ENCODE data around the gene LPP. TPM values are rescaled to one million over a fixed set of nuclear protein-coding genes. Genes with fewer than 3 reads are reported as not detected.

The LPP gene
- total and polyA plus RNA-seq, 2 of the 13 experiments (the other 11 are each of a cell fraction or from before 2014, with no cell fraction given): 19.2 to 29.9 TPM

- TF ChIP-seq TBX3 (IDR thresholded peaks at IDR 0.05; ENCODE audit: borderline replicate concordance) (peak; percentile 99), NR2F1 (CRISPR knock-in tag; IDR thresholded peaks at IDR 0.05) (peak in 1 of 2 experiments; percentile 26; a peak in 1 of 4 replicates), ONECUT2 (CRISPR knock-in tag; IDR thresholded peaks at IDR 0.05) (peak; percentile 72), ZBTB34 (CRISPR knock-in tag; IDR thresholded peaks at IDR 0.05) (no peak), PHF8 (CRISPR knock-in tag; IDR thresholded peaks at IDR 0.05) (0 out of 2 replicates have a peak, but pooled peaks have one; percentile 23), ZNF83 (CRISPR knock-in tag; IDR thresholded peaks at IDR 0.05; ENCODE audit: borderline replicate concordance) (no peak), KAT8 (CRISPR knock-in tag; IDR thresholded peaks at IDR 0.05) (peak; percentile 73), RBAK (CRISPR knock-in tag; IDR thresholded peaks at IDR 0.05) (no peak), GLI4 (CRISPR knock-in tag; IDR thresholded peaks at IDR 0.05; ENCODE audit: borderline replicate concordance) (no peak), SOX5 (CRISPR knock-in tag; IDR thresholded peaks at IDR 0.05; ENCODE audit: borderline replicate concordance) (peak; percentile 93), ZC3H13 (CRISPR knock-in tag; IDR thresholded peaks at IDR 0.05) (no peak), FOXA1 (IDR thresholded peaks at IDR 0.05) (peak; percentile 98), FOXA1 (CRISPR knock-in tag; IDR thresholded peaks at IDR 0.05) (peak; percentile 98), ZHX1 (CRISPR knock-in tag; IDR thresholded peaks at IDR 0.05; ENCODE audit: low read depth) (peak; percentile 91), ZNF317 (CRISPR knock-in tag; IDR thresholded peaks at IDR 0.05) (peak; percentile 91)
- TF ChIP-seq, protein P1, sequence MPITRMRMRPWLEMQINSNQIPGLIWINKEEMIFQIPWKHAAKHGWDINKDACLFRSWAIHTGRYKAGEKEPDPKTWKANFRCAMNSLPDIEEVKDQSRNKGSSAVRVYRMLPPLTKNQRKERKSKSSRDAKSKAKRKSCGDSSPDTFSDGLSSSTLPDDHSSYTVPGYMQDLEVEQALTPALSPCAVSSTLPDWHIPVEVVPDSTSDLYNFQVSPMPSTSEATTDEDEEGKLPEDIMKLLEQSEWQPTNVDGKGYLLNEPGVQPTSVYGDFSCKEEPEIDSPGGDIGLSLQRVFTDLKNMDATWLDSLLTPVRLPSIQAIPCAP (CRISPR knock-in tag; IDR thresholded peaks at IDR 0.05; ENCODE audit: low read depth): no peak
- TF ChIP-seq, protein P2, sequence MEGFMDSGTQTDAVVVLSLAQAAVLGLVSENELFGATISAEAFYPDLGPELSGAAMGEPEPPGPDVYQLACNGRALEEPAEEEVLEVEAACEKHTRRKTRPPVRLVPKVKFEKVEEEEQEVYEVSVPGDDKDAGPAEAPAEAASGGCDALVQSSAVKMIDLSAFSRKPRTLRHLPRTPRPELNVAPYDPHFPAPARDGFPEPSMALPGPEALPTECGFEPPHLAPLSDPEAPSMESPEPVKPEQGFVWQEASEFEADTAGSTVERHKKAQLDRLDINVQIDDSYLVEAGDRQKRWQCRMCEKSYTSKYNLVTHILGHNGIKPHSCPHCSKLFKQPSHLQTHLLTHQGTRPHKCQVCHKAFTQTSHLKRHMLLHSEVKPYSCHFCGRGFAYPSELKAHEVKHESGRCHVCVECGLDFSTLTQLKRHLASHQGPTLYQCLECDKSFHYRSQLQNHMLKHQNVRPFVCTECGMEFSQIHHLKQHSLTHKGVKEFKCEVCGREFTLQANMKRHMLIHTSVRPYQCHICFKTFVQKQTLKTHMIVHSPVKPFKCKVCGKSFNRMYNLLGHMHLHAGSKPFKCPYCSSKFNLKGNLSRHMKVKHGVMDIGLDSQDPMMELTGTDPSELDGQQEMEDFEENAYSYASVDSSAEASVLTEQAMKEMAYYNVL (CRISPR knock-in tag; IDR thresholded peaks at IDR 0.05; ENCODE audit: borderline replicate concordance): peak; percentile 91; the same call in 1 of the 2 replicates
Measured at GRCh38 chr3:188839187-188839695, 685.3 kb downstream of the LPP start (continued).
